ENCODE results near the gene C17orf78.
"Not testable (repeated sequence)": the region's sequence is repeated elsewhere in the genome, so short reads cannot be mapped to it uniquely, and the experiment has no call there.

The C17orf78 gene

GRCh38 chr17:37388266-37388665 lies 12.5 kb downstream of the C17orf78 start:
- no peak for DNase-seq

- DNase-seq, result no peak
Measured at GRCh38 chr17:37389160-37389559, 13.4 kb downstream of the C17orf78 start.

DNA sequence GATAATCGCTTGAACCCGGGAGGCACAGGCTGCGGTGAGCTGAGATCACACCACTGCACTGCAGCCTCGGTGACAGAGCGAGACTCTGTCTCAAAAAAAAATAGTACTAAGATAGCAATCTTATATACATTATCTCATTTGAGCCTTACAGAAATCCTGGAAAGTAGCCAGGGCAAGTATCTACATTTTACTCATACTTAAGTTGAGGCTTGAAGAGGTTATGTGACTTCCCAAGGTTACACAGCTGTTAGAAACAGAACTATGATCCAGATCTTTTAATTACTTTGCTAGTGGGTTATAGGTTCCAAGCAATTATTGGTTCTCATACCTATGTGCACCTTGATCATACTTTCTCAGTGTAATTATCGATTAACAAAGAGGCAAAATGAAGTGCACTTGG lies 15.4 kb downstream of the C17orf78 start:
- no peak for DNase-seq

DNA sequence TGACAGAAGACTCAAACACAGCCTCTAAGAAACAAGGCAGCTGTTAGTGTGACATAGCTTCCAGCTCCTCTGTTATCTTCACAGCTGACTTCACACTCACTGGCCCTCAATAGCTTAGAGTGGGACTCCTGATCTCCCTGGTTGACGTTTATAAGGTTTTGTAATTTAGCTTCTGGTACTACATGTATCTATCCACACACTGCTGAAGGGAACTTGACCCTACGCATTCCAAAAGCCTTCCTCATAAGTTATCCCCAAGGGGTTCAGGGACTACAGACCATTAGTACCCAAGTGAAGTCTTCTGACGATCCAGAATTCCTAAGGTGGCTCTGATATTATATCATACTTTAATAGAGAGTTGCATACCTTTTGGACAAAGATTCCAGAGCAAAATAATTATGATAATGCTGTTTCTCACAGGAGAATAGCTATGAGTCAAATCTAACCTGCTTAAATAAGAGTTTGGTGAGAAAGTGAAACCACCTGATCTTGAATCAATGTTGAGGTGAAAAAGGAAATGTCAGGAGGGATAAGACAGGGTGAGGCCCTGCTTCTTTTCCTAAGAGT lies 16.3 kb downstream of the C17orf78 start:
- DNase-seq, result no peak

DNA sequence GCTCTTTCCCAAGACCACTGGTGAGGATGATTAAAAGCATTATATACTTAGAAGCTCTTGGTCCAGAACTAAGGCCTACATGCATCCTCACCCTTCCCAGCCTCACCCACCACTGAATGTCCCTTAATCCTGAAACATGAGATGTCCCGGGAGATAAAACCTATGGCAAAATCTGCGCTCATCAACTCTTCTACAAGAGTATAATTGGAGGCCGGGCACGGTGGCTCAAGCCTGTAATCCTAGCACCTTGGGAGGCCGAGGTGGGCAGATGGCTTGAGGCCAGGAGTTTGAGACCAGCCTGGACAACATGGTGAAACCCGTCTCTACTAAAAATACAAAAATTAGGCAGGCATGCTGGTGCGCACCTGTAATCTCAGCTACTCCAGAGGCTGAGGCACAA lies 17.6 kb downstream of the C17orf78 start:
- DNase-seq, result no peak

- no peak for DNase-seq
Measured at GRCh38 chr17:37399265-37399803, 23.5 kb downstream of the C17orf78 start.

DNA sequence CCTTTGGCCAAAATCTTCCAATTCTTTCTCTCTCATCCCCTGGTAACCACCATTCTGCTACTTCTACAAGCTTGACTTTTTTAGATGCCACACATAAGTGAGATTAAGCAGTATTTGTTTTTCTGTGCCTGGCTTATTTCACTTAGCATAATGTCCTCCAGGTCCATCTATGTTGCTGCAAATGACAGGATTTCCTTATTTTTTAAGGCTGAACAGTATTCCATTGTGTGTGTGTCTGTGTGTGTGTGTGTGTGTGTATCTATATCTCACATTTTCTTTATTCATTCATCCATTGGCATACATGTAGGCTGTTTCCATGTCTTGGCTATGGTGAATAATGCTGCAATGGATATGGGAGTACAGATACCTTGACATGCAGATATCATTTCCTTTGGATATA lies 24.7 kb downstream of the C17orf78 start:
- no peak for DNase-seq

GRCh38 chr17:37405522-37405921 lies 29.7 kb downstream of the C17orf78 start:
- DNase-seq, result not testable (repeated sequence)

- DNase-seq, result peak; percentile 36
Measured at GRCh38 chr17:37405955-37406634, 30.3 kb downstream of the C17orf78 start.

DNA sequence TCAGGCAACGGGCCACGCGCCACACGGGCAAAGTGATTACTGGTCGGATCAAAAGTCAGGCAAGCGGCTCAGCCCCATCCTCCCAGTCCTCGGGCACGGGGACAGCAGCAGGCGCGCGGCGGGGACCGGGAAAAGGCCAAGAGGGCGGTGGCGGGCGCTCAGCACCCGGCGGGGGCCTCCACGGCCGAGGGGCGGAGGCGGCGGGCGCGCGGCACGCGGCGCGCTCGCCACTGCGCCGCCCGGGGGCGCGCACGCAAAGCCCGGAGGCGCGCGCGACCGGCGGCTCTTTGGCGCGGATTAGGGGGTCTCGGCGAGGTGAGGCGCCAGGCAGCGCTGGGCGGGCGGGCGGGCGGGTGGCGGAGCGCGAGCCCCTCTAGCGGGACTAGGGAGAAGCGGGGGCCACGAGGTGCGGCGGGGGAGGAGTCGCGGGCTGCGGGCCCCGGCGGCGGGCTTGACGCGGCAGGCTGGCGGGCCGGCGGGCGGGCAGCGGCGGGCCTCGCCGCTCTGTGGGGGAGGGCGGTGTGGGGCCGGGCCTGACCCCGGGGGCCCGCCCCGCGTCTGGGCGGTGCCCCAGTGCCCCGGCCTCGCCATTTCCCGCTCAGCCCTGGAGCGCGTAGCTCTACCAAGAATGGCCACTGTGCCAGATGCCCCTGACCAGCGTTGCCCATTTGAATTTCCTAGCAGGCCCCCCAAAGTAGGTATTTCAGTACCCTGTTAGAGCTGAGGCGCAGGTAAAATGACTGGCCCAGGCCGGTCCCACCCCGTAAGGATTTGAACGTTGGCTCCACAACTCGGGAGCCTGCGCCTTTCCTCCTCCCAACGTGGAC lies 31.1 kb downstream of the C17orf78 start, which contains the start of the genes ACACA and TADA2A:
Gene ACACA (minus strand): TSS at position 202 of the 827 bp plus-strand sequence. CDS start 537 bp downstream, outside the sequence.
Gene TADA2A (plus strand): TSS at position 252 of the 827 bp plus-strand sequence. CDS start 4,480 bp downstream, outside the sequence.
- peak; percentile 85 for DNase-seq

- not testable (repeated sequence) for DNase-seq
Measured at GRCh38 chr17:37408145-37408479, 32.3 kb downstream of the C17orf78 start.

GRCh38 chr17:37410357-37410756 lies 34.6 kb downstream of the C17orf78 start:
- DNase-seq, result no peak

GRCh38 chr17:37413875-37414519 lies 38.2 kb downstream of the C17orf78 start:
- DNase-seq, result no peak

DNA sequence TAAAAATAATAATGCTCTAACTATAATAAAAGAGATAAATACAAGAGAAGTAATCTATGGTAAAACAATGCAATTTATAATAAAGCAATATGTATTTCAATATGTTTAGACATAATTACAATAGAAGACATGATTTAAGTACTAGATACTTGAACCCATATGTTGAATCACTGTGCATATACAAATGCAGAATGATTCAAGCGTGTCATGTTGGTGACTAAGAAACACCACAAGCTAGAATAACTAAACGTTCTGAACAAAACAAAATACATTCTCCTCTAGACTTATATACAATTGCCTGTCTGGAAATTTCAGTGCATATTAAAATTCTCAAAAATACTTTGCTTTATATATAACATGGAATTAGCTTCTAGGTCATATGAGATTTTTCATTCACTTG lies 42.1 kb downstream of the C17orf78 start:
- no peak for DNase-seq

- no peak for DNase-seq
Measured at GRCh38 chr17:37422971-37423625, 47.3 kb downstream of the C17orf78 start.

- DNase-seq, result no peak
Measured at GRCh38 chr17:37425268-37425667, 49.5 kb downstream of the C17orf78 start.

- DNase-seq, result no peak
Measured at GRCh38 chr17:37429039-37429438, 53.3 kb downstream of the C17orf78 start.

GRCh38 chr17:37429453-37429852 lies 53.7 kb downstream of the C17orf78 start:
- DNase-seq, result no peak

DNA sequence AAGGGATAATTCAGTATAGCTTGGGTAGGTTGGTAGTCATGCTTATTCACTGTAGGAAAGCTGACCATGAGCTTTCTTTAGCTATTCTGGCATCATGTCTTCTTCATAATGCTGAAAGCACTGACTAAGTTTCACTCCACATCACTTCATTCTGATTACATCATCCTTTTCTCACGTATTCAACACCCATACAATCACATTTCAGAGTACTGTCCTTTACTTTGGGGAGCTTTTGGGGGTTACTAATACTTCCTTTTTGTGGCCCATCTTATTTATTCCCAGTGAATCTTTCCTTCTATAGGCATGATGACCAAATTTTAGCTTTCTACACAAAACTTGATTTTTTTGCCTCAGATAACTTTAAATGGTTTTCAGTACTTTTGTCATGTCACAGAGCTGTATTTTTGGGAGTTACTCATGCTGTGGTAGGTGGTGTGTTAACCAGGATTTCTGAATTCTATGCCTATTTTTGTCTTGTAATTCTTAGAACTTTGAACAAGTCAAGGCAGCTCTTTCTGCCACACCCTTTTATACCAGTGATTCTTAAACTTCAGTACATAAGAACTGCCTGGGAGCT lies 54.4 kb downstream of the C17orf78 start:
- DNase-seq, result no peak

GRCh38 chr17:37432671-37433070 lies 56.9 kb downstream of the C17orf78 start:
- no peak for DNase-seq

DNA sequence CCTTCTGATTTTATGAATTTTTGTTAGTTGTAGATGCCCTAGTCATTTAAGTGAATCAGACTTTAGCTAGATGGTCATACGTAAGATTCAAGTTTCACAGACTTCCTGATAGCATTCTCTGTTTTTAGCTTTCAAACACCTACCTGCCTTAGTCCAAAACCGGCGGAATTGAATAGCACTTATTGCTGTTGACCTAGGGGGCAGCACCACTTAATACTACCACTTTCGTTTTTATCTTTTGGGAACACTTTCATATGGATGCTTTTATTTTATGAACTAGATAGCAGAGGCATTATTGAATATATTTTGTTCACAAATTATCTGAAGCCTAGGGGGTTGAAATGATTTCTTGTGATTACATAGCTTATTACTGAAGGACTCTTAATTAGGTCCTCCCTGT lies 62.4 kb downstream of the C17orf78 start:
- DNase-seq, result peak; percentile 20

DNA sequence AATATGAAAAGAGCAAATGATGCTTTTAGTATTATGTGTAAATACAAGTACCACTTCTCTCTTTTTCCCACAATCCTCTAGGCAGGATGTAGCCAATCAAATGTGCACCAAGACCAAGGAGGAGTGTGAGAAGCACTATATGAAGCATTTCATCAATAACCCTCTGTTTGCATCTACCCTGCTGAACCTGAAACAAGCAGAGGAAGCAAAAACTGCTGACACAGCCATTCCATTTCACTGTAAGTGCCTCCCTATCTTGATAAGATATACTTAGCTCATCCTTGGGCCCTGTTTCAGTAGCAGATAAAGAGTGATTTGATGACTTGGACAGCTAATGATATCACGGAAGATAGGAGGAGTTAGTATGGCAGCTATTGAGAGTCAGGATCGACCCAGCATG lies 64.6 kb downstream of the C17orf78 start:
- no peak for DNase-seq

Data from hematopoietic multipotent progenitor cell treated with erythropoietin and hydrocortisone succinate and interleukin-3 and kit ligand, for 8 days (in vitro differentiated cells).